SU-DHL-6 (cell line): Measurements from ENCODE around the gene DNAI7.

Experiments
- H2AFZ ChIP-seq: fragments of 200-600 bp; sonication (generic); 2 replicates; pipeline ENCODE4 v1.6.1; 2014; ENCODE audit warnings: low read depth, mild to moderate bottlenecking, moderate library complexity, mixed read lengths, antibody characterized with exemption, low read length; ENCODE audit not compliant: severe bottlenecking
- H3F3A ChIP-seq: fragments of 200-600 bp; shearing (Covaris generic); 2 replicates; pipeline ENCODE4 v1.6.0; 2016; ENCODE audit warnings: antibody characterized with exemption, mild to moderate bottlenecking; ENCODE audit not compliant: insufficient read depth
- H3K27ac ChIP-seq: fragments of 200-600 bp; sonication (generic); 2 replicates; pipeline ENCODE4 v1.5.1; 2016; ENCODE audit warnings: low read depth, mild to moderate bottlenecking, low read length, moderate library complexity, mixed read lengths
- H3K27me3 ChIP-seq: fragments of 200-600 bp; sonication (generic), shearing (Covaris generic); 2 replicates; pipeline ENCODE4 v1.6.0; 2014; ENCODE audit warnings: mild to moderate bottlenecking, low read length
- H3K36me3 ChIP-seq: fragments of 200-600 bp; sonication (generic); 2 replicates; pipeline ENCODE4 v1.6.1; 2014; ENCODE audit warnings: mild to moderate bottlenecking, low read length, mixed read lengths
- H3K4me2 ChIP-seq: fragments of 300-600, 200-600 bp; shearing (Covaris generic), sonication (generic); 2 replicates; pipeline ENCODE4 v1.6.0; 2014; ENCODE audit warnings: low read length, low read depth, mild to moderate bottlenecking; ENCODE audit not compliant: poor library complexity, severe bottlenecking
- H3K4me3 ChIP-seq: fragments of 200-600 bp; sonication (generic); 2 replicates; pipeline ENCODE4 v1.5.1; 2014; ENCODE audit warnings: antibody characterized with exemption, low read length, mild to moderate bottlenecking, mixed read lengths; ENCODE audit not compliant: insufficient read depth, poor library complexity, severe bottlenecking
- H3K79me2 ChIP-seq: fragments of 200-600 bp; sonication (generic); 2 replicates; pipeline ENCODE4 v1.6.1; 2014; ENCODE audit warnings: mild to moderate bottlenecking, low read length, moderate library complexity; ENCODE audit not compliant: insufficient read depth
- H3K9ac ChIP-seq: fragments of 200-600 bp; sonication (generic); 2 replicates; pipeline ENCODE4 v1.7.0; 2014; ENCODE audit warnings: mild to moderate bottlenecking, low read length
- H3K9me2 ChIP-seq: fragments of 200-600 bp; sonication (generic); replicated peaks from 2 replicates; pipeline ENCODE4 v1.6.1; 2014; ENCODE audit warnings: low read length; ENCODE audit not compliant: insufficient read depth
- H3K9me3 ChIP-seq: fragments of 200-600 bp; sonication (generic); 2 replicates; pipeline ENCODE4 v1.6.1; 2014; ENCODE audit warnings: low read length, mixed read lengths; ENCODE audit not compliant: insufficient read depth
- H4K20me1 ChIP-seq: fragments of 200-600 bp; sonication (generic); 2 replicates; pipeline ENCODE4 v1.6.1; 2014; ENCODE audit warnings: low read depth, mild to moderate bottlenecking, antibody characterized with exemption, low read length, moderate library complexity, mixed read lengths
- EZH2phosphoT487 ChIP-seq: fragments of 200-600 bp; sonication (generic), shearing (Covaris generic); conservative IDR thresholded peaks from 2 replicates; pipeline ENCODE4 v1.6.1; 2018; ENCODE audit warnings: mild to moderate bottlenecking, antibody characterized with exemption, low read length, moderate library complexity, mixed read lengths
- TF ChIP-seq, protein P1 (sequence below): fragments of 200-600 bp; sonication (generic); IDR thresholded peaks from one replicate; pipeline ENCODE4 v1.5.1; 2017; ENCODE audit warnings: antibody characterized with exemption, mild to moderate bottlenecking, low read length, moderate library complexity; ENCODE audit not compliant: insufficient read depth, poor library complexity, severe bottlenecking

The DNAI7 gene, protein sequence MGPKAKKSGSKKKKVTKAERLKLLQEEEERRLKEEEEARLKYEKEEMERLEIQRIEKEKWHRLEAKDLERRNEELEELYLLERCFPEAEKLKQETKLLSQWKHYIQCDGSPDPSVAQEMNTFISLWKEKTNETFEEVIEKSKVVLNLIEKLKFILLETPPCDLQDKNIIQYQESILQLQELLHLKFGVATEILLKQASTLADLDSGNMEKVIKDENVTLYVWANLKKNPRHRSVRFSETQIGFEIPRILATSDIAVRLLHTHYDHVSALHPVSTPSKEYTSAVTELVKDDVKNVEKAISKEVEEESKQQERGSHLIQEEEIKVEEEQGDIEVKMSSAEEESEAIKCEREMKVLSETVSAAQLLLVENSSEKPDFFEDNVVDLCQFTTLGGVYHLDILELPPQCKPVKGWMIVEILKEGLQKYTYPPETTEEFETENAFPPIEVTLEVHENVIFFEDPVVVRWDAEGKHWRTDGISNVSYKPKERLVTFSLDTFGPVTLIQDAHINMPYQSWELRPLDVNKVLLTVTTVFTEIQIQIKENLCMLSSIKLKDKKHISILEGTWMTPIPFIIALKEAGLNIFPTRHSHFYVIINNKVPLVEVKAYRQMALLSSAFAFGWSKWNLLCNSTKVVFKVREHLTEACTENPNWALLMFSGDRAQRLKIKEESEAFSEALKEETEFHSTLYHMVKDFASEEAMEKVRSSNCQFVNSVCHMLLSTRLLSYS

DNA sequence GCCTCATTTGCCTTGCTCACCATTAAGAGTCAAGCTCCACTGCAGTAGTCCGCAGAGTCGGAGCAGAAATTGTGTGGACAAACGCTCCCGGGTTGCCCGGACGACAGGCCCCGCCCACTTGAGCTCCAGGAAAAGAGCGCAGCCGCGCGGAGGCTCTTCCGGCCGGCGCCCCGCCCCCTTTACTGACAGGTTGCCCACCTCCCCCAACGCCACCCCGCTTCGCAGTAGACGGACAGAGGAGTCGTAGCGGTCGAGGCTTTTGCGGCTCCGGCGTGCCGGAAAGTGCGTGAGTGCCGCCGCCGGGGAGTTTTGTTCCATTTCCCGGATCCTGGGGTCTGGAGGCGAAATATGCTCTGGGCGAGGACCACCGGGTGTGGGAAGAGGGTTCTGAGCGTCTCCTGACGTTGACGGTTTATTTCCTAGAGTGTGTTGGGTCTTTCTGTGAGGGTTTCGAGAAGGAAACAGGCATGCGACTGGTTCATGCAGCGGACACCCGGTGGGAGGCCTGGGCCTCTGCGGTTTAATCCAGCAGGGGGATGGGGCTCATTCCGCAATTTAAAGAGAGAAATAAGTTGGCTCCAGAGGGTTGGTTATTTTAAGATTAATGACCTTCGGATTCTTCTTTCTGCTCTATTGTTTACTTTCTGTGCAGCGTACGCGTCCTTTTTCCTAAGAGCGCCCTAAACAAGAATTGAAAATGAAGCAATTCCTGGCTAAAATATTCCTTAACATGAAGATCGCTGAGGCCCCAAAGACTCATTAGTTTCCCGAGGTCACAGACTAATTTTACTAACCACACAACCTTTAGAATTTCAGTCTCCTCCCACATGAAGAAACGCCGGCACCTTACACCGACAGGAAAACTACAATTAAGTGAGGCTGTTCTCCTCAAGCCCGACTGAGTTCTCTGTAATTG is at the start of gene DNAI7, which contains the start of gene ETFRF1:
TSS of gene DNAI7 (minus strand) at position 105 of the 916 bp plus-strand sequence. CDS start at position 23, 82 bp downstream.
TSS of gene ETFRF1 (plus strand) at position 182 of the 916 bp plus-strand sequence. CDS start 8,720 bp downstream, outside the sequence.
- peak within 1 kb of the TSS; percentile 62 for H3K9ac ChIP-seq
- H4K20me1 ChIP-seq = no peaks in the 10 kb centered on the region
- TF ChIP-seq EZH2phosphoT487 = no peak
- TF ChIP-seq, protein P1, sequence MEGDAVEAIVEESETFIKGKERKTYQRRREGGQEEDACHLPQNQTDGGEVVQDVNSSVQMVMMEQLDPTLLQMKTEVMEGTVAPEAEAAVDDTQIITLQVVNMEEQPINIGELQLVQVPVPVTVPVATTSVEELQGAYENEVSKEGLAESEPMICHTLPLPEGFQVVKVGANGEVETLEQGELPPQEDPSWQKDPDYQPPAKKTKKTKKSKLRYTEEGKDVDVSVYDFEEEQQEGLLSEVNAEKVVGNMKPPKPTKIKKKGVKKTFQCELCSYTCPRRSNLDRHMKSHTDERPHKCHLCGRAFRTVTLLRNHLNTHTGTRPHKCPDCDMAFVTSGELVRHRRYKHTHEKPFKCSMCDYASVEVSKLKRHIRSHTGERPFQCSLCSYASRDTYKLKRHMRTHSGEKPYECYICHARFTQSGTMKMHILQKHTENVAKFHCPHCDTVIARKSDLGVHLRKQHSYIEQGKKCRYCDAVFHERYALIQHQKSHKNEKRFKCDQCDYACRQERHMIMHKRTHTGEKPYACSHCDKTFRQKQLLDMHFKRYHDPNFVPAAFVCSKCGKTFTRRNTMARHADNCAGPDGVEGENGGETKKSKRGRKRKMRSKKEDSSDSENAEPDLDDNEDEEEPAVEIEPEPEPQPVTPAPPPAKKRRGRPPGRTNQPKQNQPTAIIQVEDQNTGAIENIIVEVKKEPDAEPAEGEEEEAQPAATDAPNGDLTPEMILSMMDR = no peak
- H2AFZ ChIP-seq = peak within 1 kb of the TSS; percentile 72
- H3K36me3 ChIP-seq = no peaks in the 10 kb centered on the region
- peak within 1 kb of the TSS; percentile 60 for H3K4me2 ChIP-seq
- H3F3A ChIP-seq = no peaks in the 10 kb centered on the region
- H3K9me3 ChIP-seq = no peaks in the 10 kb centered on the region
- H3K4me3 ChIP-seq = peak within 1 kb of the TSS; percentile 71
- H3K79me2 ChIP-seq = no peaks in the 10 kb centered on the region
- no peaks in the 10 kb centered on the region for H3K9me2 ChIP-seq
- no peaks in the 10 kb centered on the region for H3K27me3 ChIP-seq
- H3K27ac ChIP-seq = no peak within 1 kb of the TSS

DNA sequence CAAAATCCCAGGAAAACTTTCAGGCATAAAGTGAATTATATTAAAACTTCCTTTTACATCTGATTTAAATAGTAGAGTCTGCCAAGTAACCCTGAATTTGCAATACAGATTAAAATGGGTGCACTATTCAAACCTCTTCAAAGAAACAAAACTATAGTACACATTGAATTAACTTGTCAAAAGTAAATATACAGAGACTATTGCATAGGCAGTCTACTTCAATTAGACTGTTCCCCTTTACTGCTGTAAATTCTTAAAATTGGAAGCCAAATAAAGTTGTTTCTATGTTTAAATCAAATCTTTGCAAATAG is 48.7 kb upstream of the DNAI7 start:
- H3K9me3 ChIP-seq = no peaks in the 10 kb centered on the region
- H3K9ac ChIP-seq = no peak overlapping the region
- no peaks in the 10 kb centered on the region for H4K20me1 ChIP-seq
- peaks cover 45% of the 10 kb centered on the region for H3K79me2 ChIP-seq
- H2AFZ ChIP-seq = no peak overlapping the region
- H3K9me2 ChIP-seq = no peaks in the 10 kb centered on the region
- H3K4me2 ChIP-seq = no peak overlapping the region
- H3K27ac ChIP-seq = no peak overlapping the region
- TF ChIP-seq, protein P1 = no peak
- no peak for TF ChIP-seq EZH2phosphoT487
- H3K36me3 ChIP-seq = 0 out of 2 replicates have a peak, but pooled peaks cover 3% of the 10 kb centered on the region
- peaks cover 26% of the 10 kb centered on the region; the same call in 1 of the 2 replicates for H3F3A ChIP-seq
- no peaks in the 10 kb centered on the region for H3K27me3 ChIP-seq
- no peak overlapping the region for H3K4me3 ChIP-seq

DNA sequence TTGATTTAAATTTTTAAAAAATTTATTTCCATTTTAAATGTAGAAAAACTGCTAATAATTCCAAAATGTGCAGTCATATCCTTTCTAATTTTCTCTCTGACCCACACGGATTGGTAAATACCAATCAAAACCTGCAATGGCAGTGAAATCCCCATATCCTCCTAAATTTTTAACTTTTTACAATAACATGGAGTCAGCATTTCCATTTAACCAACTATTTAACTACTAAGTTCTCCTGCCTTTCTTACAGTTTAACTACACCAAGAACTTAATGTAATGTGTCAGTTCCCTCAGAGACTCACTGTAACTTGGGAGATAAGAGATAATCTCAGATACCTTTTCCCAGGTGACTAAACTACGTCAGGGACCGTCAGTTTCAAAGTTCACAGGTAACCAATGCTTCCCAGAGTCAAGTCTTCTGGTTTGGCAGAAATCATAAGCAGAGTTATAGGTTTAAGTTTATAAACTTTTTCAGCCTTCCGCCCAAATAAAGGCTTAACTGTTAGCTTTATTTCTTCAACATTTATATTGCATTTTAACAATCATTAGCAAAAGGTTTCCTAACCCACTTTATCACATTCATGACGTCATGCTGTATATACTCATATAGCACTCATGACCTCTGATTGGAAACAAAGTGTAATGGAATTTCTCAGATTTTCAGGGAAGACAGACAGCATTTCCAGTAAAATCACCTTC is 48.2 kb upstream of the DNAI7 start:
- Histone ChIP-seq H3K4me2 (no peak overlapping the region), H3F3A (peaks cover 26% of the 10 kb centered on the region; the same call in 1 of the 2 replicates), H3K4me3 (no peak overlapping the region), H3K27me3 (no peaks in the 10 kb centered on the region), H3K9ac (no peak overlapping the region), H3K79me2 (peaks cover 40% of the 10 kb centered on the region), H3K9me2 (no peaks in the 10 kb centered on the region), H3K27ac (no peak overlapping the region), H4K20me1 (no peaks in the 10 kb centered on the region), H3K36me3 (0 out of 2 replicates have a peak, but pooled peaks cover 3% of the 10 kb centered on the region), H2AFZ (no peak overlapping the region), H3K9me3 (no peaks in the 10 kb centered on the region)
- TF ChIP-seq, protein P1 = no peak
- no peak for TF ChIP-seq EZH2phosphoT487
